GM18870 (cell line): ENCODE data around the gene SPARC.
"Not testable (repeated sequence)": the region's sequence is repeated elsewhere in the genome, so short reads cannot be mapped to it uniquely, and the experiment has no call there.

Experiments
- ATAC-seq: cut with Tn5 transposase; IDR thresholded peaks from one replicate; pipeline ENCODE4 v1.9.1; 2021; ENCODE audit warnings: moderate library complexity; ENCODE audit not compliant: unreplicated experiment

The SPARC gene

GRCh38 chr5:151703227-151703626 lies 16.5 kb upstream of the SPARC start:
- ATAC-seq = peak; percentile 84

- ATAC-seq = peak; percentile 48
These were observed 14.1 kb upstream of the SPARC start for GRCh38 chr5:151700820-151701219.

GRCh38 chr5:151700296-151700695 lies 13.6 kb upstream of the SPARC start:
- ATAC-seq = no peak

GRCh38 chr5:151699071-151699901 lies 12.6 kb upstream of the SPARC start:
- ATAC-seq = no peak

- ATAC-seq = not testable (repeated sequence)
These were observed 11.4 kb upstream of the SPARC start for GRCh38 chr5:151698081-151698480.

GRCh38 chr5:151697452-151697851 lies 10.7 kb upstream of the SPARC start:
- no peak for ATAC-seq

- no peak for ATAC-seq
These were observed 9.9 kb upstream of the SPARC start for GRCh38 chr5:151696470-151697061.

GRCh38 chr5:151695464-151695863 lies 8.7 kb upstream of the SPARC start:
- ATAC-seq = no peak

- no peak for ATAC-seq
These were observed 7.3 kb upstream of the SPARC start for GRCh38 chr5:151694035-151694485.

GRCh38 chr5:151692312-151692711 lies 5.6 kb upstream of the SPARC start:
- no peak for ATAC-seq

GRCh38 chr5:151691706-151692105 lies 5.0 kb upstream of the SPARC start:
- ATAC-seq = no peak

- not testable (repeated sequence) for ATAC-seq
These were observed 2.9 kb upstream of the SPARC start for GRCh38 chr5:151689591-151689990.

GRCh38 chr5:151688436-151688835 lies 1.7 kb upstream of the SPARC start:
- no peak for ATAC-seq

- ATAC-seq = no peak
These were observed 704 bp downstream of the SPARC start for GRCh38 chr5:151685749-151686673.

GRCh38 chr5:151684690-151685361 lies 1.9 kb downstream of the SPARC start:
- no peak for ATAC-seq

GRCh38 chr5:151683986-151684588 lies 2.6 kb downstream of the SPARC start:
- no peak for ATAC-seq

- ATAC-seq = no peak
These were observed 3.3 kb downstream of the SPARC start for GRCh38 chr5:151683444-151683843.

GRCh38 chr5:151682751-151683331 lies 3.9 kb downstream of the SPARC start:
- ATAC-seq = no peak

GRCh38 chr5:151682240-151682639 lies 4.5 kb downstream of the SPARC start:
- ATAC-seq = no peak

GRCh38 chr5:151680944-151681427 lies 5.7 kb downstream of the SPARC start:
- no peak for ATAC-seq
